BE2C (cell line): ENCODE results near the gene EDNRA.
A peak's percentile ranks its signal among the peaks of the same experiment; 100 is the strongest.

Source experiments
- DNase-seq: peaks from one replicate; pipeline ENCODE4 v3.0.0-alpha.2; 2020
- H3K27me3 ChIP-seq: fragments of 250-450 bp; sonication (Bioruptor Pico); 2 replicates; pipeline ENCODE4 v1.5.1; 2020; ENCODE audit warnings: mild to moderate bottlenecking
- H3K36me3 ChIP-seq: fragments of 250-450 bp; sonication (Bioruptor Pico); 2 replicates; pipeline ENCODE4 v1.5.1; 2020; ENCODE audit warnings: mild to moderate bottlenecking
- H3K4me1 ChIP-seq: fragments of 250-450 bp; sonication (Bioruptor Pico); 2 replicates; pipeline ENCODE4 v1.5.1; 2020
- H3K4me3 ChIP-seq: 2 replicates; pipeline ENCODE4 v1.5.1; 2011; ENCODE audit warnings: low read depth, low read length
- H3K9me3 ChIP-seq: fragments of 250-450 bp; sonication (Bioruptor Pico); 2 replicates; pipeline ENCODE4 v1.5.1; 2020
- TF ChIP-seq, protein P1 (sequence below): IDR thresholded peaks from 2 replicates; pipeline ENCODE4 v1.5.1; 2012; ENCODE audit warnings: mild to moderate bottlenecking, low read depth, low read length

Gene EDNRA

DNA sequence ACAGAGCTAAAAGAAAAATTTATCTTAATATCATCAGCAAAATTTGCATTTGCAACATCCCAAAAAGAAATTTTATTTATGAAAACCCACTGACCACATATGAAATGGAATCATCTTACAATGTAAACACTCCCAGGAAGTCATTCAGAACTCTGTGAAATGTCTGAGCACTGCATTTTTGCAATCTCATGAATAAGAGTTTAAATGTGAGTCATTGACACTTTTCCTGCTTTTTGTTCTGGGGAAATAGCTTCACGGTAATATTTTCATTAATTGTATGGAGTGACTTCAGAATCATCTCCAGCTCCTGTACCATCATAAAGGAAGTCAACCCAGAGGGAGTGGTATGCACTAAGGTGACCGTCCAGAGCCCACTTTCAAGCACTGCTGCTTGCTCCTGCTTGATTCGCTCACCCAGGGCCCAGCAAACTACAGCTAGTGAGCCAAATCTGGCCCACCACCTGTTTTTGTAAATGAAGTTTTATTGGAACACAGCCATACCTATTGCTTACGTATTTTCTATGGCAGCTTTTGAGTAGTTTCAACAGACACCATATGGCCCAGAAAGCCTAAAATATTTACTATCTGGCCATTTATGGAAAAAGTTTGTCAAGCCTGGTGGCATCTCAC, 17.2 kb downstream of the EDNRA start:
- DNase-seq = no peak

DNA sequence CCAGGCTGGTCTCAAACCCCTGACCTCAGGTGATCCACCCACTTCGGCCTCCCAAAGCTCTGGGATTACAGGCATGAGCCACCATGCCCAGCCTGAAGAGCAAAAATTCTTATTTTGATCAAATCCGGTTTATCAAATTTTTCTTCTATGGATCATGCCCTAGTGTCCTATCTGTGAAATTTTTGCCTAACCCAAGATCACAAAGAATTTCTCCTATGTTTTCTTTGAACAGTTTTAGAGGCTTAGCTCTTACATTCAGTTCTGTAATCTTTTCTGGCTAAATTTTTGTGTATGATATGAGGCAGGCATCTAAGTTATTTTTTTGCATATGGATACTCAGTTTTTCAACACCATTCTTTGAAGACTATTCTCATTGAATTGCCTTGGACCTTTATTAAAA, 27.4 kb downstream of the EDNRA start:
- peaks cover 4% of the 10 kb centered on the region for H3K36me3 ChIP-seq
- no peak overlapping the region for H3K4me3 ChIP-seq
- TF ChIP-seq, protein P1, sequence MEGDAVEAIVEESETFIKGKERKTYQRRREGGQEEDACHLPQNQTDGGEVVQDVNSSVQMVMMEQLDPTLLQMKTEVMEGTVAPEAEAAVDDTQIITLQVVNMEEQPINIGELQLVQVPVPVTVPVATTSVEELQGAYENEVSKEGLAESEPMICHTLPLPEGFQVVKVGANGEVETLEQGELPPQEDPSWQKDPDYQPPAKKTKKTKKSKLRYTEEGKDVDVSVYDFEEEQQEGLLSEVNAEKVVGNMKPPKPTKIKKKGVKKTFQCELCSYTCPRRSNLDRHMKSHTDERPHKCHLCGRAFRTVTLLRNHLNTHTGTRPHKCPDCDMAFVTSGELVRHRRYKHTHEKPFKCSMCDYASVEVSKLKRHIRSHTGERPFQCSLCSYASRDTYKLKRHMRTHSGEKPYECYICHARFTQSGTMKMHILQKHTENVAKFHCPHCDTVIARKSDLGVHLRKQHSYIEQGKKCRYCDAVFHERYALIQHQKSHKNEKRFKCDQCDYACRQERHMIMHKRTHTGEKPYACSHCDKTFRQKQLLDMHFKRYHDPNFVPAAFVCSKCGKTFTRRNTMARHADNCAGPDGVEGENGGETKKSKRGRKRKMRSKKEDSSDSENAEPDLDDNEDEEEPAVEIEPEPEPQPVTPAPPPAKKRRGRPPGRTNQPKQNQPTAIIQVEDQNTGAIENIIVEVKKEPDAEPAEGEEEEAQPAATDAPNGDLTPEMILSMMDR = no peak
- no peaks in the 10 kb centered on the region for H3K9me3 ChIP-seq
- no peak for DNase-seq
- H3K27me3 ChIP-seq = no peaks in the 10 kb centered on the region
- H3K4me1 ChIP-seq = peaks cover 30% of the 10 kb centered on the region

More for the DNA sequence above, 17.2 kb downstream of the EDNRA start:
- Histone ChIP-seq H3K9me3 (no peaks in the 10 kb centered on the region), H3K36me3 (no peaks in the 10 kb centered on the region), H3K27me3 (no peaks in the 10 kb centered on the region), H3K4me1 (no peaks in the 10 kb centered on the region; the same call in 1 of the 2 replicates), H3K4me3 (no peak overlapping the region)
- TF ChIP-seq, protein P1 = no peak

DNA sequence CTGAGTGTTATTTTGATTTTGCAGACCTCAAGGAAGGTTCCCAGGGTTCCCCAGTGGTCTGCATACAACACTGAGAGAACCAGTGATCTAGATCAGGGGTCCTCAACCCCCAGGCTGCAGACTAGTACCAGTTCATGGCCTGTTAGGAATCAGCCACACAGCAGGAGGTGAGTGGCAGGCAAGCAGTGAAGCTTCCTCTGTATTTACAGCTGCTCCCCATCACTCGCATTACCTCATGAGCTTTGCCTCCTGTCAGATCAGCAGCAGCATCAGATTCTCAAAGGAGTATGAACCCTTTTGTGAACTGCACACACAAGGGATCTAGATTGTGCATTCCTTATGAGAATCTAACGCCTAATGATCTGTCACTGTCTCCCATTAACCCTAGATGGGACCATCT, 28.5 kb downstream of the EDNRA start:
- H3K27me3 ChIP-seq = no peaks in the 10 kb centered on the region
- H3K4me3 ChIP-seq = no peak overlapping the region
- H3K4me1 ChIP-seq = peaks cover 32% of the 10 kb centered on the region
- H3K36me3 ChIP-seq = peaks cover 4% of the 10 kb centered on the region
- no peaks in the 10 kb centered on the region for H3K9me3 ChIP-seq
- DNase-seq = no peak
- TF ChIP-seq, protein P1 = no peak

DNA sequence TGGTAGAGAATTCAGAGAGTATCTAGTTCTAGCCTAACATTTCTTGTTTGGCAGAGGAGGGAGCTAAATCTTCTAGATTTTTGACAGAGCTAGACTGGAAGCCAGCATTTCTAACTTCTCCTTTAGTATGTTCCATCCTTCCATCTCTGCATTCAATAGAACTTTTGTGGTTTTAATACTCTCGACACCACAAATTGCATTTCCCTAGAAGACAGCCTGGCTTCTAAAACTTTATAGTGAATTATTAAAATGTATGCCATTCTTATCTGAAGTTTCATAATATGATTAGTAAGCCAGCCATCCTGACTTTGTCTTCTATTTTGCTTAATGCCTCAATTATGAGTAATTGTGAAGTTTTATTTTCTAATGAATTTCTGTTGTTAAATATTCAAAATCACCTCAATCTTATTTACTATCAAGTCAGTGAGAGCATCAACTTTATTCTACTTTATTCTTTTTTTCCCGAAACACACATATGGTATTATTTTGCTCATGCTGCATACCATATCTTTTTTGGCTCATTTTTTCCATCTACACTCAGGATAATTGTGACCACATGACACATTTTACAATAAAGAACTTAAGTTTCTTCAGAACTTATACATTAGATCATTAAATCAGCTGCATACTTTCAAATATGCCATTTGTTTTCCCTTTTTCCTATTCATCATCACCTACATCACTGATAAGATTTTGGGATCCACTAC, 30.2 kb downstream of the EDNRA start:
- peaks cover 32% of the 10 kb centered on the region for H3K4me1 ChIP-seq
- no peaks in the 10 kb centered on the region for H3K27me3 ChIP-seq
- DNase-seq = no peak
- no peaks in the 10 kb centered on the region for H3K9me3 ChIP-seq
- peaks cover 4% of the 10 kb centered on the region for H3K36me3 ChIP-seq
- peak overlapping the region; percentile 1; the same call in 1 of the 2 replicates for H3K4me3 ChIP-seq
- TF ChIP-seq, protein P1 = no peak

DNA sequence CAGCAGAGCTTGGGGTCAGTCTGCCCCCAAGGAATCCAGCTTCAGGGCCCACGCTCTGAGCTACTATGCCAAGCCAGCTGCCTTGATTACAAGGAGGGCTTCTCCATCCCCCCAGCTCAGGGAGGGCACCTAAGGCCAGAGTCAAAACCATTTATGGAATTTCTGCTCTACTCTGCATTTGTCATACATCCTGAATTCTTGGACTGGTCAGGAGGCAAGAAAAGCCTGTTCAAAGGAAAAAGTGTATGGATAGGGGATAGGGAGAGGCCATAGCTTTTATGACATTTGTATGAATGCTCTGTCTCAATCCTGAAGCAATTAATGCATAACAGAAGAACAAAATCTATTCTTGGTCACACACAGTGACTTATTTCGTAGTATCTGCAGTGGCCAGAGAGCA, 32.2 kb downstream of the EDNRA start:
- no peaks in the 10 kb centered on the region for H3K27me3 ChIP-seq
- H3K4me3 ChIP-seq = no peak overlapping the region
- DNase-seq = no peak
- H3K36me3 ChIP-seq = peaks cover 4% of the 10 kb centered on the region
- TF ChIP-seq, protein P1 = no peak
- no peaks in the 10 kb centered on the region for H3K9me3 ChIP-seq
- peaks cover 32% of the 10 kb centered on the region for H3K4me1 ChIP-seq

DNA sequence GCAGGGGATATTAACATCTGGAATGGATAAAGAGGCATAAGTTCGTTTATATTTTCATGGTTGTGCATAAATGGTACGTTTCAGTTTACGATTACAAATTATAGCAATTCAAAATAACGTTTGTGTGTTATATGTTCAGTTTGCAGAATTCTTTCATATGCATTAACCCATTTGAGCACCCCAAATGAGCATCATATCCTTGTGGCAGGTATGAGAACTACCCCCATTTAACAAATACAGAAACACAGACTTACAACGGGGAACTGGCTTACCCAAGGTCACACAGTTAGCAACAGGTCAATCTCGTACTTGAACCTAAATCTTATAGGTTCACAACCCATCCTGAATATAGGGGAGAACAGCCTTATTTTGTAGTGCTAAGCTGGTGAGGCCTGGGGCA, 33.1 kb downstream of the EDNRA start:
- H3K27me3 ChIP-seq = no peaks in the 10 kb centered on the region
- no peaks in the 10 kb centered on the region for H3K9me3 ChIP-seq

More for the DNA sequence above, 33.1 kb downstream of the EDNRA start:
- Histone ChIP-seq H3K4me3 (no peak overlapping the region), H3K36me3 (peaks cover 4% of the 10 kb centered on the region), H3K4me1 (peaks cover 34% of the 10 kb centered on the region)
- TF ChIP-seq, protein P1 = no peak; the same call in 1 of the 2 replicates
- DNase-seq = no peak
